Adipose tissue (tissue), 3 donors: ENCODE results near the gene SMARCA4. TPM values are rescaled to one million over a fixed set of nuclear protein-coding genes. Genes with fewer than 3 reads are reported as not detected.
A peak's percentile ranks its signal among the peaks of the same experiment; 100 is the strongest.

Experiments used
- H3K27ac ChIP-seq: one replicate; pipeline ENCODE4 v1.5.1; 2013; ENCODE audit warnings: low read depth, low read length
- WGBS, 3 donors: extraction: QIAGEN DNeasy Blood & Tissue Kit; methylation state at CpG; one replicate each; pipeline ENCODE4 v1.1.7; 2013; 5-methylcytosine and 5-hydroxymethylcytosine counted together
- polyA plus RNA-seq, 3 donors: library from polyadenylated mRNA; stranded (reverse); fragments of 200-250 nt; gene quantifications; one replicate each; pipeline ENCODE4 v1.2.3, GENCODE V29; 2013
- donor health status: healthy with polysubstance abuse.
- donor health status: Bipolar disorder and iron deficiency.
- donor health status: healthy.

Gene SMARCA4
- polyA plus RNA-seq = 10 to 100 TPM; 22.5 to 42.5 (median 37.7) TPM

GRCh38 chr19:10960314-10961072 is at the start of gene SMARCA4:
Gene SMARCA4, plus strand, starts transcription at chr19:10961030. Its CDS starts 23,122 bp downstream, at chr19:10984152.
- WGBS, 3 donors = 0% methylated on average over 66 to 97 of the region's 100 CpGs

DNA sequence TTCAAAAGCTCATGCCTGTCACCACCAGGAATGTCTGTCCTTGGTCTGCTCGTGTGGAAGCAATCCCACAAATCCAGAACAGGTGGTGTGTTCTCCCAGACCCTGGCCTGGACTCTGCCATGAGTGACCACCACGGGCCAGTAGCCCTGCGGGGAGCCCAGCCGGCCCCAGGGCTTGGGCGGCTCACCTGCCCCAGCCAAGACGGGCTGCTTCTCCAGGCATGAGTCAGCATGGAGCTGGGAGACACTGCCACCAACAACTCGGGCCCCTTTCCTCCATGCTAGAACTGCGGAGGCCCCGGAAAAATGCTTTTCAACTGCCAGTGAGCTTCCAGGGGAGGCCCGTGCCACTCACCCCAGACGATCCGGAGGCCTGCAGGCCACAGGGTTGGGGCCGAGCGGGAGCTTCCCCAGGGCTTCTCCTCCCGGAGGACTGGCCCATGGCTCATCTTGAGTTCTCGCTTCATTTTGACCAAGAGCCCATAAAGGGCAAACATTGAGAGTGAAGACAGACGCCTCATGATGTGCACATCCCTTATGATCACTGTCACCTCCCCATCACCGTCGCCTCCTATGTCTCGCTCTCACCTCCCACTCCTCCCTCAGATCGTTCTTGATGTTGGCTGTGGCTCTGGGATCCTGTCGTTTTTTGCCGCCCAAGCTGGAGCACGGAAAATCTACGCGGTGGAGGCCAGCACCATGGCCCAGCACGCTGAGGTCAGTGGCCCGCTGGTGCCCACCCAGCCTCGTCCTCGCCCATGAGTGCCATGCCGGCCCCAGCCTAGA is 49.1 kb upstream of the SMARCA4 start:
- 89 to 92% (median 89%) methylated on average over 31 of the region's 31 CpGs for WGBS, 3 donors
- H3K27ac ChIP-seq = no peak overlapping the region

More at GRCh38 chr19:10960314-10961072, at the start of gene SMARCA4:
- peak within 1 kb of the TSS; percentile 19 for H3K27ac ChIP-seq

DNA sequence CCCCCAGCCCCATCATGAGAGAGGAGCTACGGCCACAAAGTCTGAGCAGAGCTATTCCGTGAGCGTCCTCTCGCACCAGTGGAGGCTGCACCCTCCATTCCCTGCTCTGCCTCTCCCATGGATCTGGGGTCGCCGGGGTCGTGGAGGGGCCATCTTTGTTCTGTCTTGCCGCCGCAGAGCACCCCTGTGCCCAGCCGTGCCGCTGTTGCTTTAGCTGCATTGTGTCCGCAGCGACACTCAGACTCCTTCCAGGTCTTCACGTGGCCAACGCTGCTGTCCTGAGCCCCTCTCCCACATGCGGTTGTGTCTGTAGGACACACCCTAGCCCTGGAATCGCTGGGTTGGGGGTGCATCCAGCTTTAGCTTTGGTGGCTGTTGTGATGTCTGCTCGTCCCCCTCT is 48.2 kb upstream of the SMARCA4 start:
- WGBS, 3 donors = 93 to 97% (median 94%) methylated on average over 18 of the region's 18 CpGs
- no peak overlapping the region for H3K27ac ChIP-seq

DNA sequence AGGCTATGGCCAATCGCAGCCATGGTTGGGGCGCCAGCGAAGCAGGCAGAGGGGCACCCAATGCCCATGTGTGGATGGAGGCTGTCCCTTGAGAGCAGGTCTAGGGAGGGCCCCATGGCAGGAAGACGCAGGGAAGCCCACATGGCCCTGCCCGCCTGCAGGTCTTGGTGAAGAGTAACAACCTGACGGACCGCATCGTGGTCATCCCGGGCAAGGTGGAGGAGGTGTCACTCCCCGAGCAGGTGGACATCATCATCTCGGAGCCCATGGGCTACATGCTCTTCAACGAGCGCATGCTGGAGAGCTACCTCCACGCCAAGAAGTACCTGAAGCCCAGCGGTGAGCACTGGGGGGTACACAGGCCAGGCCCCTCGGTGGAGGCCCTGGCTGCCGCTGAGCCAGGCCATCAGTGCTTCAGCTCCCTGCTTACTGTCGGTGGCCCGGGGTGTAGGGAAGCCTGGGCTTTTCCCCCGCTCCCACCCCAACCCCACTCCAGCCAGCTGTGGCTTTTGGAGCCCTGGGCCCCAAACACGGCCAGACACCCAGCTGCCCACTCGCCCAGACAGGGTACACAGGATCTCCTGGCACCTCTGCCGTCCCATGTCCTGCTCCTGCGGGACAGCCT is 47.0 kb upstream of the SMARCA4 start:
- WGBS, 3 donors = 95% methylated on average over 23 to 24 of the region's 24 CpGs
- H3K27ac ChIP-seq = no peak overlapping the region

GRCh38 chr19:10915130-10916091 is 45.4 kb upstream of the SMARCA4 start:
- H3K27ac ChIP-seq = no peak overlapping the region
- 68 to 90% (median 75%) methylated on average over 18 to 19 of the region's 19 CpGs for WGBS, 3 donors

- 95 to 100% (median 96%) methylated on average over 6 of the region's 6 CpGs for WGBS, 3 donors
- H3K27ac ChIP-seq = no peak overlapping the region
Measured at GRCh38 chr19:10916602-10917001, 44.2 kb upstream of the SMARCA4 start.

GRCh38 chr19:10918359-10918758 is 42.5 kb upstream of the SMARCA4 start:
- no peak overlapping the region for H3K27ac ChIP-seq
- 92 to 93% (median 93%) methylated on average over 11 of the region's 11 CpGs for WGBS, 3 donors

DNA sequence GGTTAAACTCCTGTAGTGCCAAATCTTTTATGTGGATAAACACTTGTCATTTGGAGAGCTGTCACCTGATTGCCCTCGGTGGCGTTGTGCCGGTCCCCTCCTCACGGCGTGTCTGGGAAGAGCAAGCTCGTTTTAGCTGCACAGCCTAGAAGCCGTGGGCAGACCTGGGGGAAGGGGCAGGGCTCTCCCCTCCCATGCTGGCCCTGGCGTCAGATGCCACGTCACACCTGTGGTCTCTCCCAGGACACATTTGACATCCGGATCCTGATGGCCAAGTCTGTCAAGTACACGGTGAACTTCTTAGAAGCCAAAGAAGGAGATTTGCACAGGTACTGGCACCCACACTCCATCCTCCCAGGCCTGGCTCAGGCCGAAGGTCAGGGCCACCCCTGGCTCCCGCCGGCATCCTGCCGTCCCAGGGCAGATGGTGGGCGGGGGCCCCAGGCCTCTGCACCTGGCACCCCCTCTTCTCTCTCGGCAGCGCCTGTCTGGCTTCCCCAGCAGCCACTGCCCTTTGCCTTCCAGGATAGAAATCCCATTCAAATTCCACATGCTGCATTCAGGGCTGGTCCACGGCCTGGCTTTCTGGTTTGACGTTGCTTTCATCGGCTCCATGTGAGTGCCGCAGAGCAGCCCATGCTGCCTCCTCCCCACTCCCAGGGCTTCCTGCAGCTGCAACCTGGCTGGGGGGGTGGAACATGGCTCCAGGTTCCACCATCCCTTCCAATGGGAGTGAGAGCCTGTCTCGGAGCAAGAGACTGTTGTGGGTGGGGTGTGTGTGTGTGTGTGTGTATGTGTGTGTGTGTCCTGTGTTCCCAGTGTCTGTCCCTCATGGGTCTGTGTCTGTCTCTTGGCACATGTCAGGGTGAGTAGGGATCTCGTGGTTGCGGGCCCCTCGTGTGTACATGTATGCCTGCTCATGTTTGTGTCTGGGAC is 41.2 kb upstream of the SMARCA4 start:
- 44 to 86% (median 83%) methylated on average over 26 of the region's 26 CpGs for WGBS, 3 donors
- no peak overlapping the region for H3K27ac ChIP-seq

DNA sequence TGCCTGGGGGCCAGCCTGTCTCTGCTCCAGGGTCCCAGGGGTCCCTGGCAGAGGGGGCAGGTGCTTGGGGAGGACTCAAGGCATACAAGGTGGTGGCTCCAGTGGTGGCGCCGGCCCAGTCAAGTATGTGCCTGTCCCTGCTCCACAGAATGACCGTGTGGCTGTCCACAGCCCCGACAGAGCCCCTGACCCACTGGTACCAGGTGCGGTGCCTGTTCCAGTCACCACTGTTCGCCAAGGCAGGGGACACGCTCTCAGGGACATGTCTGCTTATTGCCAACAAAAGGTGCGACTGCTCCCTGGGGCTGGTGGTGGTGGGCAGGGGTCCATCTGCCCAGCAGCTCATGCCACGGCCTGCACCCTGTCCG is 40.6 kb upstream of the SMARCA4 start:
- WGBS, 3 donors = 89 to 94% (median 93%) methylated on average over 10 of the region's 10 CpGs
- no peak overlapping the region for H3K27ac ChIP-seq

DNA sequence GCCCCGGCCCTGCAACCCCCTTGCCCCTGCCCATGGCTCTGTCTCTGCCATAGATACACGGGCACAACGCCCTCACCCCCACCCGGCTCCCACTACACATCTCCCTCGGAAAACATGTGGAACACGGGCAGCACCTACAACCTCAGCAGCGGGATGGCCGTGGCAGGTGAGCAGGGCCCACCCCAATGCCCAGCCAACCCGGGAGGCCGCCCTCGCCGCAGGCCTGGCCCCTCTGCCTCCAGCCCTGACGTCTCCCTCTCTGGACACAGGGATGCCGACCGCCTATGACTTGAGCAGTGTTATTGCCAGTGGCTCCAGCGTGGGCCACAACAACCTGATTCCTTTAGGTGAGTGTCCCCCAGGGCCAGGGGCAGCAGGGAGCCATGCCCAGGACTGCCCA is 40.0 kb upstream of the SMARCA4 start:
- H3K27ac ChIP-seq = no peak overlapping the region
- WGBS, 3 donors = 86 to 91% (median 89%) methylated on average over 16 of the region's 16 CpGs

GRCh38 chr19:10921199-10921909 is 39.5 kb upstream of the SMARCA4 start:
- H3K27ac ChIP-seq = no peak overlapping the region
- 85 to 89% (median 88%) methylated on average over 41 to 43 of the region's 43 CpGs for WGBS, 3 donors

DNA sequence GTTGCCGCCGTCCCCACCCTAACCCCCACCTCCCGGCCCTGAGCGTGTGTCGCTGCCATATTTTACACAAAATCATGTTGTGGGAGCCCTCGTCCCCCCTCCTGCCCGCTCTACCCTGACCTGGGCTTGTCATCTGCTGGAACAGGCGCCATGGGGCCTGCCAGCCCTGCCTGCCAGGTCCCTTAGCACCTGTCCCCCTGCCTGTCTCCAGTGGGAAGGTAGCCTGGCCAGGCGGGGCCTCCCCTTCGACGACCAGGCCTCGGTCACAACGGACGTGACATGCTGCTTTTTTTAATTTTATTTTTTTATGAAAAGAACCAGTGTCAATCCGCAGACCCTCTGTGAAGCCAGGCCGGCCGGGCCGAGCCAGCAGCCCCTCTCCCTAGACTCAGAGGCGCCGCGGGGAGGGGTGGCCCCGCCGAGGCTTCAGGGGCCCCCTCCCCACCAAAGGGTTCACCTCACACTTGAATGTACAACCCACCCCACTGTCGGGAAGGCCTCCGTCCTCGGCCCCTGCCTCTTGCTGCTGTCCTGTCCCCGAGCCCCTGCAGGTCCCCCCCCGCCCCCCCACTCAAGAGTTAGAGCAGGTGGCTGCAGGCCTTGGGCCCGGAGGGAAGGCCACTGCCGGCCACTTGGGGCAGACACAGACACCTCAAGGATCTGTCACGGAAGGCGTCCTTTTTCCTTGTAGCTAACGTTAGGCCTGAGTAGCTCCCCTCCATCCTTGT is 38.8 kb upstream of the SMARCA4 start:
- 83 to 85% (median 83%) methylated on average over 32 to 33 of the region's 33 CpGs for WGBS, 3 donors
- no peak overlapping the region for H3K27ac ChIP-seq

DNA sequence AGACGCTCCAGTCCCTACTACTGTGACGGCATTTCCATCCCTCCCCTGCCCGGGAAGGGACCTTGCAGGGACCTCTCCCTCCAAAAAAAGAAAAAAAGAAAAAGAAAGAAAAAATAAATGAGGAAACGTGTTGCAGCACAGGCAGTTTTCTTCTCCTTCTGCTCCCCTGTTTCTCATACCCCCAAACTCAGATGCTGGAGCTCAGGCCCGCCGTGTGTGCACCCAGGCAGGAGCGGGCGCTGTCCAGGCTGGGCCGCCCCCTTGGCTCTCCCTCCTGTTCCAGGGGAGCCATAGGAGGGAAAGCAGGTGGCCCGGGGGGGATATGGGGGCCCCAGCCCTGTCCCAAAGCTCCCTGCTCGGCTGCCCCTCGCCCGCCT is 38.2 kb upstream of the SMARCA4 start:
- H3K27ac ChIP-seq = no peak overlapping the region
- WGBS, 3 donors = 92 to 93% (median 92%) methylated on average over 13 of the region's 13 CpGs

DNA sequence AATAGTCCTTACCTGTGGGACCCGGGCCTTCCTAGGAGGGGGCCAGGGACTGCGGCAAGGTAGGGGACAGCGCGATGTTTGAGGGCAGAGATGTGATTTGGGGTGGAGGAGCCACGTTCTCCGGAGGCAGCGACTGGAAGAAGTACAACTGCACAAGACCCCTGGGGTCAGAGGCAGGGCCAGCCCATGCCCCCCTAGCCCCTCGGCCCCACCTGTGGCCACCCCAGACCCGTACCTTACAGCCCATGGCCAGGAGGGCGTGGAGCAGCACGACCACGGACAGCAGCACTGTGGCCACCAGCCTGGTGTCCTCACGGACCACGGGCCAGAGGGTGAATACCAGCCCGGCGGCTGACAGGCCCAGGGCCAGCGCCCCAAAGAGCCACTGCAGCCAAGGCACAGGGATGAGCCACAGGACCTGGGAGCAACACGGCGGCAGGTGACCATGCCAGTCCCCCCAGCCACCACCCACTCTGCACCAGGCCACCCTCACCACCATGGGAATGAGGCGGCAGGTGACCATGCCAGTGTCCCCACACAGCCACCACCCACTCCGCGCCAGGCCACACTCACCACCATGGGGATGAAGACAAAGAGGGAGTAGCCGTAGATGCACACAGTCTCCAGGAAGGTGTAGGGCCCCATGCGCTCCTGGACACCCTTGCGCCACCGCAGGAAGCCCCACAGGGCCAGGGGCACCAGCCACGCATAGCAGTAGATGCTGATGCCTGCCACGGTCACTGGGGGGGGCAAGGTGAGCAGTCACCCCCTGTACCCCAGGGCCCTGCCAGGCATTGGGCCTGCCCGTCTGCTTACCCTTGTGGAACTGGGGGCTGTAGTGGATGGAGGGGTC is 37.3 kb upstream of the SMARCA4 start:
- WGBS, 3 donors = 91 to 93% (median 92%) methylated on average over 29 of the region's 29 CpGs
- H3K27ac ChIP-seq = no peak overlapping the region

DNA sequence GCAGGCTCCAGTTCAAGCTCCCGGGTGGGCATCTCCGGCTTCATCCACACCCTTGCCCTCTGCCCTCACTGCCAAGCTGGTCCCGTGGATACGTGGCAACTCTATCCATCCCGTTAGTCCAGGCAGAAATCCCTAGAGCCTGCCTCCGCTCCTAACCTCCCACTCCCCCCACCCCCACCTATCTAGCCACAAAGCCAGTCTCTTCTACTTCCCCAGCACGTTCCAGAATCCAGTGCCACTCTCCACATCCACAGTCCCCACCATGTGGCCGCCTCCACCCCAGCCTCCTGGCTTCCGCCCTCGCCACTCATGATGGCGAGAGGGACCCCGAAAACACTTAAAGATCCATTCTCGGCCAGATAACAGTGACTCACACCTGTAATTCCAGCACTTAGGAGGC is 36.2 kb upstream of the SMARCA4 start:
- no peak overlapping the region for H3K27ac ChIP-seq
- 76 to 86% (median 86%) methylated on average over 13 of the region's 13 CpGs for WGBS, 3 donors
